MM.1S (cell line): ENCODE results near the gene CBARP.

ENCODE experiments used
- DNase-seq: peaks from one replicate; pipeline ENCODE4 v3.0.0-alpha.2; 2015
- H2AFZ ChIP-seq: fragments of 300-600 bp; sonication (generic); 2 replicates; pipeline ENCODE4 v1.6.0; 2016; ENCODE audit warnings: antibody characterized with exemption, low read length
- H3F3A ChIP-seq: fragments of 300-600 bp; sonication (generic); 2 replicates; pipeline ENCODE4 v1.6.1; 2016; ENCODE audit warnings: mild to moderate bottlenecking, antibody characterized with exemption, low read length, moderate library complexity, mixed read lengths; ENCODE audit not compliant: insufficient read depth
- H3K27ac ChIP-seq: fragments of 300-600 bp; sonication (generic); 2 replicates; pipeline ENCODE4 v1.5.1; 2016; ENCODE audit warnings: mild to moderate bottlenecking, low read length
- H3K27me3 ChIP-seq: fragments of 300-600 bp; sonication (generic); replicated peaks from 2 replicates; pipeline ENCODE4 v1.6.0; 2016; ENCODE audit warnings: low read length; ENCODE audit not compliant: insufficient read depth
- H3K36me3 ChIP-seq: fragments of 300-600 bp; sonication (generic); replicated peaks from 2 replicates; pipeline ENCODE4 v1.6.1; 2016; ENCODE audit warnings: mild to moderate bottlenecking, low read length, mixed read lengths; ENCODE audit not compliant: insufficient read depth
- H3K4me1 ChIP-seq: fragments of 300-600 bp; sonication (generic); 2 replicates; pipeline ENCODE4 v1.6.1; 2016; ENCODE audit warnings: low read length, mixed read lengths
- H3K4me2 ChIP-seq: fragments of 300-600 bp; sonication (generic); 2 replicates; pipeline ENCODE4 v1.6.0; 2016; ENCODE audit warnings: low read depth, low read length
- H3K4me3 ChIP-seq: fragments of 300-600 bp; sonication (generic); 2 replicates; pipeline ENCODE4 v1.5.1; 2016; ENCODE audit warnings: low read length, mixed read lengths
- H3K79me2 ChIP-seq: fragments of 300-600 bp; sonication (generic); 2 replicates; pipeline ENCODE4 v1.6.1; 2016; ENCODE audit warnings: mixed run types, low read length, mixed read lengths
- H3K9ac ChIP-seq: fragments of 300-600 bp; sonication (generic); 2 replicates; pipeline ENCODE4 v1.6.1; 2016; ENCODE audit warnings: low read length, mixed read lengths
- H3K9me2 ChIP-seq: fragments of 300-600 bp; sonication (generic); replicated peaks from 2 replicates; pipeline ENCODE4 v1.6.1; 2016; ENCODE audit warnings: mild to moderate bottlenecking, low read length, mixed read lengths; ENCODE audit not compliant: insufficient read depth
- H3K9me3 ChIP-seq: fragments of 300-600 bp; sonication (generic); replicated peaks from 2 replicates; pipeline ENCODE4 v1.6.1; 2016; ENCODE audit warnings: mild to moderate bottlenecking, low read length, mixed read lengths; ENCODE audit not compliant: insufficient read depth
- H4K20me1 ChIP-seq: fragments of 300-600 bp; sonication (generic); 2 replicates; pipeline ENCODE4 v1.6.1; 2016; ENCODE audit warnings: mild to moderate bottlenecking, low read length, moderate library complexity, mixed read lengths; ENCODE audit not compliant: insufficient read depth
- CTCF ChIP-seq: fragments of 300-600 bp; sonication (generic); IDR thresholded peaks from 2 replicates; pipeline ENCODE4 v1.5.1; 2016; ENCODE audit warnings: antibody characterized with exemption, low read length, mixed read lengths
- EZH2 ChIP-seq: fragments of 300-600 bp; sonication (generic); optimal IDR thresholded peaks from 2 replicates; pipeline ENCODE3; 2017; ENCODE audit warnings: low read depth, mild to moderate bottlenecking, antibody characterized with exemption, low read length, mixed read lengths
- EZH2phosphoT487 ChIP-seq: fragments of 300-600 bp; sonication (generic); IDR thresholded peaks from 2 replicates; pipeline ENCODE4 v1.6.1; 2018; ENCODE audit warnings: antibody characterized with exemption, low read length

CBARP gene

GRCh38 chr19:1284979-1285736 lies 47.4 kb upstream of the CBARP start:
- Histone ChIP-seq H3K4me1 (no peaks in the 10 kb centered on the region), H3F3A (no peaks in the 10 kb centered on the region), H3K9me2 (no peaks in the 10 kb centered on the region), H3K4me3 (no peak overlapping the region), H4K20me1 (no peaks in the 10 kb centered on the region), H3K27ac (no peak overlapping the region), H3K9me3 (no peaks in the 10 kb centered on the region), H3K36me3 (no peaks in the 10 kb centered on the region), H3K79me2 (no peaks in the 10 kb centered on the region), H3K27me3 (peaks cover 68% of the 10 kb centered on the region), H3K4me2 (no peak overlapping the region), H2AFZ (no peak overlapping the region), H3K9ac (no peak overlapping the region)
- 0 out of 2 replicates have a peak, but pooled peaks have one; percentile 32 for TF ChIP-seq EZH2phosphoT487
- TF ChIP-seq EZH2: peak; percentile 87
- TF ChIP-seq CTCF: no peak
- no peak for DNase-seq

GRCh38 chr19:1284293-1284978 lies 46.6 kb upstream of the CBARP start:
- no peak overlapping the region for H3K27ac ChIP-seq
- TF ChIP-seq EZH2phosphoT487 (no peak), CTCF (no peak), EZH2 (no peak)
- no peak overlapping the region for H3K4me3 ChIP-seq
- no peaks in the 10 kb centered on the region for H3K9me3 ChIP-seq
- H3K9me2 ChIP-seq: no peaks in the 10 kb centered on the region
- H3K4me1 ChIP-seq: no peaks in the 10 kb centered on the region
- H2AFZ ChIP-seq: no peak overlapping the region
- H3K36me3 ChIP-seq: no peaks in the 10 kb centered on the region
- peaks cover 60% of the 10 kb centered on the region for H3K27me3 ChIP-seq
- no peaks in the 10 kb centered on the region for H4K20me1 ChIP-seq
- no peak overlapping the region for H3K4me2 ChIP-seq
- H3F3A ChIP-seq: no peaks in the 10 kb centered on the region
- no peaks in the 10 kb centered on the region for H3K79me2 ChIP-seq
- DNase-seq: no peak
- H3K9ac ChIP-seq: no peak overlapping the region

GRCh38 chr19:1283917-1284292 lies 46.1 kb upstream of the CBARP start:
- DNase-seq: no peak
- H3K27ac ChIP-seq: no peak overlapping the region

More at GRCh38 chr19:1283917-1284292, 46.1 kb upstream of the CBARP start:
- TF ChIP-seq CTCF: no peak
- no peak for TF ChIP-seq EZH2phosphoT487
- no peak for TF ChIP-seq EZH2
- H3K79me2 ChIP-seq: peaks cover under 1% of the 10 kb centered on the region; the same call in 1 of the 2 replicates
- no peak overlapping the region for H2AFZ ChIP-seq
- no peaks in the 10 kb centered on the region for H3K4me1 ChIP-seq
- no peaks in the 10 kb centered on the region for H3K9me2 ChIP-seq
- H3K4me3 ChIP-seq: no peak overlapping the region
- no peaks in the 10 kb centered on the region for H3F3A ChIP-seq
- no peaks in the 10 kb centered on the region for H4K20me1 ChIP-seq
- H3K9ac ChIP-seq: no peak overlapping the region
- no peak overlapping the region for H3K4me2 ChIP-seq
- no peaks in the 10 kb centered on the region for H3K36me3 ChIP-seq
- H3K27me3 ChIP-seq: peaks cover 55% of the 10 kb centered on the region
- no peaks in the 10 kb centered on the region for H3K9me3 ChIP-seq
